SK-N-SH treated with all-trans-retinoic acid at 6 μM for 48 hours (cell line): Measurements from ENCODE around the gene C13orf46.

ENCODE experiments used
- ATAC-seq: fragments of 200-7000 bp; cut with Tn5 transposase; 3 replicates; pipeline ENCODE4 v1.9.1; 2020; ENCODE audit warnings: mild to moderate bottlenecking, moderate library complexity
- ARNTL ChIP-seq: fragments of 450-650 bp; formaldehyde crosslinking; IDR thresholded peaks from 2 replicates; pipeline ENCODE4 v1.5.0; 2020; ENCODE audit warnings: low read depth, mild to moderate bottlenecking, moderate library complexity, borderline replicate concordance
- BACH2 ChIP-seq: fragments of 250-450 bp; sonication (Bioruptor Pico); IDR thresholded peaks from 2 replicates; pipeline ENCODE4 v1.9.0; 2021; ENCODE audit warnings: mild to moderate bottlenecking, borderline replicate concordance
- CSDC2 ChIP-seq: fragments of 250-450 bp; sonication (Bioruptor Pico); IDR thresholded peaks from 2 replicates; pipeline ENCODE4 v1.5.0; 2020; ENCODE audit warnings: mild to moderate bottlenecking, moderate library complexity
- ESRRG ChIP-seq: fragments of 250-450 bp; sonication (Bioruptor Pico); IDR thresholded peaks from 2 replicates; pipeline ENCODE4 v1.6.1; 2021; ENCODE audit warnings: mild to moderate bottlenecking
- GLIS3 ChIP-seq: fragments of 250-450 bp; sonication (Bioruptor Pico); IDR thresholded peaks from 2 replicates; pipeline ENCODE4 v1.5.0; 2020; ENCODE audit warnings: mild to moderate bottlenecking, moderate library complexity
- ISL1 ChIP-seq: fragments of 250-450 bp; sonication (Bioruptor Pico); IDR thresholded peaks from 2 replicates; pipeline ENCODE4 v2.1.2; 2022; ENCODE audit warnings: mild to moderate bottlenecking, moderate library complexity
- OSR1 ChIP-seq: fragments of 250-450 bp; sonication (Bioruptor Pico); IDR thresholded peaks from 2 replicates; pipeline ENCODE4 v1.8.0; 2022; ENCODE audit warnings: moderate library complexity, mild to moderate bottlenecking, inconsistent platforms
- PPARA ChIP-seq: fragments of 250-450 bp; sonication (Bioruptor Pico); IDR thresholded peaks from 2 replicates; pipeline ENCODE4 v1.5.0; 2020; ENCODE audit warnings: mild to moderate bottlenecking, borderline replicate concordance
- SNAI2 ChIP-seq: fragments of 250-450 bp; sonication (Bioruptor Pico); IDR thresholded peaks from 2 replicates; pipeline ENCODE4 v1.5.0; 2020; ENCODE audit warnings: mild to moderate bottlenecking, moderate library complexity
- TCF4 ChIP-seq: fragments of 250-450 bp; sonication (Bioruptor Pico); IDR thresholded peaks from 2 replicates; pipeline ENCODE4 v1.8.0; 2021; ENCODE audit warnings: mild to moderate bottlenecking, moderate library complexity, borderline replicate concordance
- TOX ChIP-seq: fragments of 250-450 bp; sonication (Bioruptor Pico); IDR thresholded peaks from 2 replicates; pipeline ENCODE4 v1.8.0; 2021; ENCODE audit warnings: mild to moderate bottlenecking, moderate library complexity, borderline replicate concordance
- ZFP3 ChIP-seq: fragments of 250-450 bp; sonication (Bioruptor Pico); IDR thresholded peaks from 2 replicates; pipeline ENCODE4 v1.5.0; 2020; ENCODE audit warnings: mild to moderate bottlenecking, moderate library complexity
- ZFP30 ChIP-seq: fragments of 450-650 bp; formaldehyde crosslinking; IDR thresholded peaks from 2 replicates; pipeline ENCODE4 v1.5.0; 2022; ENCODE audit warnings: mild to moderate bottlenecking, moderate library complexity
- ZNF565 ChIP-seq: fragments of 450-650 bp; formaldehyde crosslinking; conservative IDR thresholded peaks from 2 replicates; pipeline ENCODE4 v1.5.0; 2020; ENCODE audit warnings: low read depth, mild to moderate bottlenecking, moderate library complexity
- ZNF70 ChIP-seq: fragments of 450-650 bp; formaldehyde crosslinking; IDR thresholded peaks from 2 replicates; pipeline ENCODE4 v1.5.0; 2020; ENCODE audit warnings: mild to moderate bottlenecking, moderate library complexity
- ZNF8 ChIP-seq: fragments of 450-650 bp; formaldehyde crosslinking; IDR thresholded peaks from 2 replicates; pipeline ENCODE4 v1.5.0; 2020; ENCODE audit warnings: mild to moderate bottlenecking, moderate library complexity
- TF ChIP-seq, protein P1 (sequence below): fragments of 250-450 bp; sonication (Bioruptor Pico); IDR thresholded peaks from 2 replicates; pipeline ENCODE4 v1.8.0; 2021; ENCODE audit warnings: low read depth, mild to moderate bottlenecking, moderate library complexity, borderline replicate concordance
- TF ChIP-seq, protein P2 (sequence below): fragments of 250-450 bp; sonication (Bioruptor Pico); IDR thresholded peaks from 2 replicates; pipeline ENCODE4 v1.5.1; 2021; ENCODE audit warnings: mild to moderate bottlenecking, moderate library complexity
- TF ChIP-seq, protein P3 (sequence below): fragments of 250-450 bp; sonication (Bioruptor Pico); IDR thresholded peaks from 2 replicates; pipeline ENCODE4 v1.5.0; 2020; ENCODE audit warnings: mild to moderate bottlenecking, moderate library complexity
- TF ChIP-seq, protein P4 (sequence below): fragments of 250-450 bp; sonication (Bioruptor Pico); IDR thresholded peaks from 2 replicates; pipeline ENCODE4 v1.8.0; 2020; ENCODE audit warnings: mild to moderate bottlenecking, moderate library complexity, borderline replicate concordance
- TF ChIP-seq, protein P5 (sequence below): fragments of 250-450 bp; sonication (Bioruptor Pico); IDR thresholded peaks from 2 replicates; pipeline ENCODE4 v1.5.1; 2020; ENCODE audit warnings: low read depth, mild to moderate bottlenecking, moderate library complexity

The C13orf46 gene

DNA sequence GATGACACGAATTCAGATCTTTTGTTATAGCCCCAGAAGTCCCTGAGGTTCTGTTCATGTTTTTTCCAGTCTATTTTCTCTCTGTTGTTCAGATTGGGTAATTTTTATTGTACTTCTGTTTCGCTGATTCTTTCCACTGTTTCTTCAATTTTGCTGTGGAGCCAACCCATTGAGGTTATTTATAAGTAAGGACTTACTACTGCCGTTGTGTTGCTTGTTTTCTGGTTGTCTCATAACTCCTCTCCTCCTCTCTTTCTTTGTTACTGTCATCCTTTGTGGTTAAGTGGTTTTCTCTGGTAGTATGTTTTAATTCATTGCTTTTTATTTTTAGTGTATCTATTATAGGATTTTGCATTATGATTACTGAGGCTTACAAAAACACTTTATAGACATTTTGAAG, 61.3 kb downstream of the C13orf46 start:
- ATAC-seq, result no peak
- TF ChIP-seq PPARA (CRISPR knock-in tag) (no peak), BACH2 (CRISPR knock-in tag) (no peak), TOX (CRISPR knock-in tag) (no peak), ISL1 (CRISPR knock-in tag) (no peak), ZFP3 (CRISPR knock-in tag) (no peak), ZNF70 (CRISPR knock-in tag) (no peak), OSR1 (no peak), SNAI2 (CRISPR knock-in tag) (no peak), ZNF565 (CRISPR knock-in tag) (no peak), CSDC2 (CRISPR knock-in tag) (no peak), GLIS3 (CRISPR knock-in tag) (no peak)
- TF ChIP-seq, protein P1, sequence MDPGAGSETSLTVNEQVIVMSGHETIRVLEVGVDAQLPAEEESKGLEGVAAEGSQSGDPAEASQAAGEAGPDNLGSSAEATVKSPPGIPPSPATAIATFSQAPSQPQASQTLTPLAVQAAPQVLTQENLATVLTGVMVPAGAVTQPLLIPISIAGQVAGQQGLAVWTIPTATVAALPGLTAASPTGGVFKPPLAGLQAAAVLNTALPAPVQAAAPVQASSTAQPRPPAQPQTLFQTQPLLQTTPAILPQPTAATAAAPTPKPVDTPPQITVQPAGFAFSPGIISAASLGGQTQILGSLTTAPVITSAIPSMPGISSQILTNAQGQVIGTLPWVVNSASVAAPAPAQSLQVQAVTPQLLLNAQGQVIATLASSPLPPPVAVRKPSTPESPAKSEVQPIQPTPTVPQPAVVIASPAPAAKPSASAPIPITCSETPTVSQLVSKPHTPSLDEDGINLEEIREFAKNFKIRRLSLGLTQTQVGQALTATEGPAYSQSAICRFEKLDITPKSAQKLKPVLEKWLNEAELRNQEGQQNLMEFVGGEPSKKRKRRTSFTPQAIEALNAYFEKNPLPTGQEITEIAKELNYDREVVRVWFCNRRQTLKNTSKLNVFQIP (CRISPR knock-in tag), result no peak
- TF ChIP-seq, protein P2, sequence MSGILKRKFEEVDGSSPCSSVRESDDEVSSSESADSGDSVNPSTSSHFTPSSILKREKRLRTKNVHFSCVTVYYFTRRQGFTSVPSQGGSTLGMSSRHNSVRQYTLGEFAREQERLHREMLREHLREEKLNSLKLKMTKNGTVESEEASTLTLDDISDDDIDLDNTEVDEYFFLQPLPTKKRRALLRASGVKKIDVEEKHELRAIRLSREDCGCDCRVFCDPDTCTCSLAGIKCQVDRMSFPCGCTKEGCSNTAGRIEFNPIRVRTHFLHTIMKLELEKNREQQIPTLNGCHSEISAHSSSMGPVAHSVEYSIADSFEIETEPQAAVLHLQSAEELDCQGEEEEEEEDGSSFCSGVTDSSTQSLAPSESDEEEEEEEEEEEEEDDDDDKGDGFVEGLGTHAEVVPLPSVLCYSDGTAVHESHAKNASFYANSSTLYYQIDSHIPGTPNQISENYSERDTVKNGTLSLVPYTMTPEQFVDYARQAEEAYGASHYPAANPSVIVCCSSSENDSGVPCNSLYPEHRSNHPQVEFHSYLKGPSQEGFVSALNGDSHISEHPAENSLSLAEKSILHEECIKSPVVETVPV (CRISPR knock-in tag), result no peak
- TF ChIP-seq, protein P3, sequence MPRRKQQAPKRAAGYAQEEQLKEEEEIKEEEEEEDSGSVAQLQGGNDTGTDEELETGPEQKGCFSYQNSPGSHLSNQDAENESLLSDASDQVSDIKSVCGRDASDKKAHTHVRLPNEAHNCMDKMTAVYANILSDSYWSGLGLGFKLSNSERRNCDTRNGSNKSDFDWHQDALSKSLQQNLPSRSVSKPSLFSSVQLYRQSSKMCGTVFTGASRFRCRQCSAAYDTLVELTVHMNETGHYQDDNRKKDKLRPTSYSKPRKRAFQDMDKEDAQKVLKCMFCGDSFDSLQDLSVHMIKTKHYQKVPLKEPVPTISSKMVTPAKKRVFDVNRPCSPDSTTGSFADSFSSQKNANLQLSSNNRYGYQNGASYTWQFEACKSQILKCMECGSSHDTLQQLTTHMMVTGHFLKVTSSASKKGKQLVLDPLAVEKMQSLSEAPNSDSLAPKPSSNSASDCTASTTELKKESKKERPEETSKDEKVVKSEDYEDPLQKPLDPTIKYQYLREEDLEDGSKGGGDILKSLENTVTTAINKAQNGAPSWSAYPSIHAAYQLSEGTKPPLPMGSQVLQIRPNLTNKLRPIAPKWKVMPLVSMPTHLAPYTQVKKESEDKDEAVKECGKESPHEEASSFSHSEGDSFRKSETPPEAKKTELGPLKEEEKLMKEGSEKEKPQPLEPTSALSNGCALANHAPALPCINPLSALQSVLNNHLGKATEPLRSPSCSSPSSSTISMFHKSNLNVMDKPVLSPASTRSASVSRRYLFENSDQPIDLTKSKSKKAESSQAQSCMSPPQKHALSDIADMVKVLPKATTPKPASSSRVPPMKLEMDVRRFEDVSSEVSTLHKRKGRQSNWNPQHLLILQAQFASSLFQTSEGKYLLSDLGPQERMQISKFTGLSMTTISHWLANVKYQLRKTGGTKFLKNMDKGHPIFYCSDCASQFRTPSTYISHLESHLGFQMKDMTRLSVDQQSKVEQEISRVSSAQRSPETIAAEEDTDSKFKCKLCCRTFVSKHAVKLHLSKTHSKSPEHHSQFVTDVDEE, result no peak

DNA sequence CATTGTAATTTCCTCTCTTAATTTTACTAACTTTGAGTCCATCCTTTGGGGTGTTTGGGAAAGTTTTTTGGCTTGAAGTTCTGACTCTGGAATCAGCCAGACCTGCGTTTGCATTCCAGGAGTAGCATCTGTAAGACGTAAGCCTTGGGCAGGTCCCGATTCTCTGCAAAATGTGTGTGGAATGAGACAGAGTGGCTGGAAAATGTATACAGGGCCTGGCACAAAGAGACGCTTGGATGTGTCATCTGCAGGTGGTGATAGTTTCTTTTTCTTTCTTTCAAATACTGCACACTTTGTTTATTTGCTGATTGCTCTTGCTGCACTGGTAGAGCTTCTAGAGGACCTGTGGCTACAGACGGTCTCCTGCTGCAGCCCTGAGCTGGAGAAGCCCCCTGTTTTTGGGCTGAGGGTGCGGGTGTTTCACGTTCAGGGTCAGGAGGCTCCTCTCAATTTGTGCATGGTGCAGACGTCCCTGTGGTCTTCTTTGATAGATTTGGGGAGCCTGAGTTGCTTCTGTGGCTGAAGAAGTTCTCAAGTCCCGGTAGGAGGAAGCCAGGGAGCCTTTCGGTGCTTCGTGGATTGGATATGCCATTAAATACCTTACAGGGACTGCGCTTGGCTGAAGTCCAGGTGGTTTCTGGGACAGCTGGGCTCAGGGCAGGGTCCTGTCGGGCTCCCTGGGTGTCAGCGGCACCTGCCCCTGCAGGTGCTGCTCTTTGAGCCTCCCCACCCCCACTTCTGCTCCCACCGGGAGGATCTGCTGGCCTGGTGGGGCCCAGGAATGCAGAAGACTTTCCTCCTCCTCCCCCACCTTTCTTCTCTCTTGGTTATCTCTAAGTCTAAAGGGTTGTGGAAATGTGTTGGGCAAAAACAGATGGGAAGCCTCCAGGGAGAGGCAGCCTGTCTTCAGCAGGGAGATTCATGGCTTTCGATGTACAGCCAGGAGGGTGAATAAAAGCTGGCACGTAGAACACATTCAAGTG, 66.0 kb downstream of the C13orf46 start:
- TF ChIP-seq OSR1 (no peak), ISL1 (CRISPR knock-in tag) (no peak), CSDC2 (CRISPR knock-in tag) (no peak), ESRRG (no peak), ZNF565 (CRISPR knock-in tag) (no peak), ZNF8 (CRISPR knock-in tag) (no peak), BACH2 (CRISPR knock-in tag) (no peak), ZNF70 (CRISPR knock-in tag) (no peak), ARNTL (CRISPR knock-in tag) (no peak), TCF4 (no peak), SNAI2 (CRISPR knock-in tag) (no peak), ZFP30 (no peak)
- TF ChIP-seq, protein P4, sequence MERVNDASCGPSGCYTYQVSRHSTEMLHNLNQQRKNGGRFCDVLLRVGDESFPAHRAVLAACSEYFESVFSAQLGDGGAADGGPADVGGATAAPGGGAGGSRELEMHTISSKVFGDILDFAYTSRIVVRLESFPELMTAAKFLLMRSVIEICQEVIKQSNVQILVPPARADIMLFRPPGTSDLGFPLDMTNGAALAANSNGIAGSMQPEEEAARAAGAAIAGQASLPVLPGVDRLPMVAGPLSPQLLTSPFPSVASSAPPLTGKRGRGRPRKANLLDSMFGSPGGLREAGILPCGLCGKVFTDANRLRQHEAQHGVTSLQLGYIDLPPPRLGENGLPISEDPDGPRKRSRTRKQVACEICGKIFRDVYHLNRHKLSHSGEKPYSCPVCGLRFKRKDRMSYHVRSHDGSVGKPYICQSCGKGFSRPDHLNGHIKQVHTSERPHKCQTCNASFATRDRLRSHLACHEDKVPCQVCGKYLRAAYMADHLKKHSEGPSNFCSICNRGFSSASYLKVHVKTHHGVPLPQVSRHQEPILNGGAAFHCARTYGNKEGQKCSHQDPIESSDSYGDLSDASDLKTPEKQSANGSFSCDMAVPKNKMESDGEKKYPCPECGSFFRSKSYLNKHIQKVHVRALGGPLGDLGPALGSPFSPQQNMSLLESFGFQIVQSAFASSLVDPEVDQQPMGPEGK (CRISPR knock-in tag), result no peak
- TF ChIP-seq, protein P3, result no peak
- TF ChIP-seq, protein P2 (CRISPR knock-in tag), result no peak
- TF ChIP-seq, protein P1 (CRISPR knock-in tag), result no peak
- TF ChIP-seq, protein P5, sequence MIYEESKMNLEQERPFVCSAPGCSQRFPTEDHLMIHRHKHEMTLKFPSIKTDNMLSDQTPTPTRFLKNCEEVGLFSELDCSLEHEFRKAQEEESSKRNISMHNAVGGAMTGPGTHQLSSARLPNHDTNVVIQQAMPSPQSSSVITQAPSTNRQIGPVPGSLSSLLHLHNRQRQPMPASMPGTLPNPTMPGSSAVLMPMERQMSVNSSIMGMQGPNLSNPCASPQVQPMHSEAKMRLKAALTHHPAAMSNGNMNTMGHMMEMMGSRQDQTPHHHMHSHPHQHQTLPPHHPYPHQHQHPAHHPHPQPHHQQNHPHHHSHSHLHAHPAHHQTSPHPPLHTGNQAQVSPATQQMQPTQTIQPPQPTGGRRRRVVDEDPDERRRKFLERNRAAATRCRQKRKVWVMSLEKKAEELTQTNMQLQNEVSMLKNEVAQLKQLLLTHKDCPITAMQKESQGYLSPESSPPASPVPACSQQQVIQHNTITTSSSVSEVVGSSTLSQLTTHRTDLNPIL (CRISPR knock-in tag), result no peak
- ATAC-seq, result peak; percentile 85
